Adrenal gland (tissue), 12 donors: ENCODE results near the gene PLXNA4. TPM values are rescaled to one million over a fixed set of nuclear protein-coding genes. Genes with fewer than 3 reads are reported as not detected.

Source experiments
- DNase-seq, 7 donors: peaks; one replicate each; pipeline ENCODE4 v3.0.0-alpha.2; 2019 to 2020
- H3K27ac ChIP-seq, 5 donors: fragments of 200-600 bp; sonication (generic) in 4 of 5; 1 replicate in 3 of 5; 2 replicates in 2 of 5; pipeline versions ENCODE4 v1.5.1 to v1.8.0; 2016 to 2020; ENCODE audit warnings: mild to moderate bottlenecking in 1 of 5
- H3K27me3 ChIP-seq: fragments of 200-600 bp; 2 replicates; pipeline ENCODE4 v1.8.0; 2021
- H3K36me3 ChIP-seq, 2 donors: fragments of 200-600 bp; replicated peaks in 1 of 2; 1 replicate in 1 of 2; 2 replicates in 1 of 2; pipeline versions ENCODE4 v1.5.1 to v1.8.0; 2018 to 2022
- H3K4me1 ChIP-seq, 2 donors: fragments of 200-600 bp; replicated peaks in 1 of 2; 1 replicate in 1 of 2; 2 replicates in 1 of 2; pipeline versions ENCODE4 v1.5.1 to v1.8.0; 2018 to 2021
- H3K4me3 ChIP-seq, 4 donors: fragments of 200-600 bp; sonication (generic) in 3 of 4; one replicate each; pipeline ENCODE4 v1.5.1; 2016 to 2018
- H3K9me3 ChIP-seq, 3 donors: fragments of 200-600 bp; sonication (generic) in 1 of 3; replicated peaks in 1 of 3; 1 replicate in 2 of 3; 2 replicates in 1 of 3; pipeline versions ENCODE4 v1.5.1 to v1.8.0; 2016 to 2021
- POLR2A ChIP-seq, 2 donors: fragments of 450-650 bp; IDR thresholded peaks; one replicate each; pipeline ENCODE4 v1.6.1; 2017; ENCODE audit warnings: antibody characterized with exemption in 2 of 2, mild to moderate bottlenecking in 2 of 2, moderate library complexity in 1 of 2
- WGBS, 4 donors: extraction: QIAGEN DNeasy Blood & Tissue Kit in 2 of 4; methylation state at CpG; one replicate each; pipeline versions ENCODE4 v1.1.5 to v1.1.7; 2013 to 2017; 5-methylcytosine and 5-hydroxymethylcytosine counted together
- intact Hi-C, 2 donors: fragments of 100-400 bp; cut with DNase I; formaldehyde crosslinking; loops; one replicate each; pipeline versions ENCODE4 v1.14.1 to v1.15.0; 2022 to 2023
- polyA plus RNA-seq, 3 donors: library from polyadenylated mRNA; stranded (reverse); fragments of 200-250 nt in 2 of 3; fragments of 350-450 nt in 1 of 3; fragmentation: Illumina TruSeq in 1 of 3; extraction: RNeasy Lipid Tissue Mini Kit (QIAGEN cat#74804) in 1 of 3; gene quantifications; one replicate each; pipeline ENCODE4 v1.2.3, GENCODE V29; 2013 to 2014
- total RNA-seq, 9 donors: library from RNA; depleted of rRNA in 4 of 9; stranded (reverse); fragments of >200 nt in 4 of 9; fragments of 120-200 nt in 1 of 9; fragmentation: NEBNext Ultra II Directional in 1 of 9; extraction: Animal tissue kit (Norgen Biotek cat#: 25700) in 1 of 9; gene quantifications; one replicate each; pipeline versions ENCODE4 v1.1.0 to v1.2.4, GENCODE V29; 2013 to 2023
- TF ChIP-seq, protein P1 (sequence below), 6 experiments: fragments of 450-650 bp in 4 of 6; fragments of 200-600 bp in 2 of 6; sonication (generic) in 1 of 6; IDR thresholded peaks; 1 replicate in 5 of 6; 2 replicates in 1 of 6; pipeline versions ENCODE4 v1.5.1 to v1.8.0; 2016 to 2021; ENCODE audit warnings: antibody characterized with exemption in 6 of 6, mild to moderate bottlenecking in 2 of 6, moderate library complexity in 1 of 6
- donor health status: healthy with polysubstance abuse.
- donor health status: Bipolar disorder and iron deficiency.
- donor health status: DM: yes; HTN: yes; CAD: no.
- donor health status: DM: no; HTN: no; CAD: no.
- donor health status: DM: no; HTN: no; CAD: no.
- donor health status: DM: yes; HTN: yes; CAD: no.

The PLXNA4 gene
- total and polyA plus RNA-seq, 12 donors, result 0.99 to 10.7 (median 3.6) TPM

DNA sequence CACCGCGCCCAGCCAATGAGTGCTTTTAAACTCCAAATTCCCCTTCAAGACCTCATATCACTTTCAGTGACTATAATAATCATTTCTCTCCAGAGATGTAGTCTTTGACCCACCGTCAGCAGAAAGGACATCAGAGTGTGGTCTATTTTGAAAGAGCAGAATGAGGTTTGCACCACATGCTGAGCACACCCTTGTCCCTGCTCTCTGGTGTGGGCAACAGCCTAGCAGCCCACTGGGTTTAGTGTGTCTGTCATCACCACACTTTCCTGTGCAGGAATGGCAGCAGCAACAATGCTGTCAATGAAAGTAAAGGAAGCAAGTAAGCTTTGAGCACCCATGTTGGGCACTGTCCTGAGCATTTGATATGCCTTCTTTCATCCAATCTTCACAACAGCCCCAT, 122.4 kb downstream of the PLXNA4 start:
- Histone ChIP-seq H3K4me3 (no peak overlapping the region), H3K27me3 (no peaks in the 10 kb centered on the region), H3K9me3 (no peaks in the 10 kb centered on the region), H3K36me3 (no peaks in the 10 kb centered on the region), H3K4me1 (no peaks in the 10 kb centered on the region), H3K27ac (no peak overlapping the region)
- WGBS, 4 donors, result 92 to 100% (median 94%) methylated on average over 3 of the region's 3 CpGs
- DNase-seq, result no peak
- intact Hi-C loops, result no loop called here
- TF ChIP-seq, protein P1, sequence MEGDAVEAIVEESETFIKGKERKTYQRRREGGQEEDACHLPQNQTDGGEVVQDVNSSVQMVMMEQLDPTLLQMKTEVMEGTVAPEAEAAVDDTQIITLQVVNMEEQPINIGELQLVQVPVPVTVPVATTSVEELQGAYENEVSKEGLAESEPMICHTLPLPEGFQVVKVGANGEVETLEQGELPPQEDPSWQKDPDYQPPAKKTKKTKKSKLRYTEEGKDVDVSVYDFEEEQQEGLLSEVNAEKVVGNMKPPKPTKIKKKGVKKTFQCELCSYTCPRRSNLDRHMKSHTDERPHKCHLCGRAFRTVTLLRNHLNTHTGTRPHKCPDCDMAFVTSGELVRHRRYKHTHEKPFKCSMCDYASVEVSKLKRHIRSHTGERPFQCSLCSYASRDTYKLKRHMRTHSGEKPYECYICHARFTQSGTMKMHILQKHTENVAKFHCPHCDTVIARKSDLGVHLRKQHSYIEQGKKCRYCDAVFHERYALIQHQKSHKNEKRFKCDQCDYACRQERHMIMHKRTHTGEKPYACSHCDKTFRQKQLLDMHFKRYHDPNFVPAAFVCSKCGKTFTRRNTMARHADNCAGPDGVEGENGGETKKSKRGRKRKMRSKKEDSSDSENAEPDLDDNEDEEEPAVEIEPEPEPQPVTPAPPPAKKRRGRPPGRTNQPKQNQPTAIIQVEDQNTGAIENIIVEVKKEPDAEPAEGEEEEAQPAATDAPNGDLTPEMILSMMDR (IDR thresholded peaks at IDR 0.05), result no peak
- TF ChIP-seq POLR2A (IDR thresholded peaks at IDR 0.05), result no peak

- H3K4me3 ChIP-seq, result no peak overlapping the region
- no peaks in the 10 kb centered on the region for H3K9me3 ChIP-seq
- no peak for DNase-seq
- TF ChIP-seq, protein P1 (IDR thresholded peaks at IDR 0.05), result no peak
- no peak for TF ChIP-seq POLR2A (IDR thresholded peaks at IDR 0.05)
- no peaks in the 10 kb centered on the region for H3K27me3 ChIP-seq
- no peaks in the 10 kb centered on the region for H3K36me3 ChIP-seq
- no peaks in the 10 kb centered on the region for H3K4me1 ChIP-seq
- whole genome bisulfite sequencing, 4 donors, result 80 to 88% (median 83%) methylated on average over 6 of the region's 6 CpGs
- H3K27ac ChIP-seq, result no peak overlapping the region
- intact Hi-C loops, result no loop called here
Measured at GRCh38 chr7:132451161-132451560, 125.1 kb downstream of the PLXNA4 start.

DNA sequence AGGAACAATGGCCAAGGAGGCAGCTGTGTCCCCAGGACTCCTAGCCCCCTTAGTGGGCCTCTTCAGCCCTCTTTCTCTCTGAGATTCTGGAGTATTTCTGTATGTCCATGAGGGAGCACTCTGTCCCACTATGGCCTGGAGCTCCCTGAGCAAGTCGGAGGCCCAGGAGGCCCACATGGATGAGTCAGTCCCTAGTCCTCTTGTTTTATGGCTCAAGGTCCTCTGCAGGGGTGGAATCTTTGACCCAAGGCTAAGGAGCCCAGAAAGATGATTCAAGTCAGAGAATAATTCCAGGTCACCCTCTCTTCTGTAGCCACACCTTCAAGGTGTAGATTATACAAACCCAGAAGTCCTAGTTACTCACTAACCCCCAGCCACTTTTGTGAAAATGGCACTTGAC, 125.6 kb downstream of the PLXNA4 start:
- WGBS, 4 donors, result 43 to 89% (median 74%) methylated on average over 1 of the region's 1 CpG
- intact Hi-C loops, result no loop called here
- no peak for TF ChIP-seq POLR2A (IDR thresholded peaks at IDR 0.05)
- TF ChIP-seq, protein P1 (IDR thresholded peaks at IDR 0.05), result no peak
- Histone ChIP-seq H3K9me3 (no peaks in the 10 kb centered on the region), H3K27ac (no peak overlapping the region), H3K4me3 (no peak overlapping the region), H3K4me1 (no peaks in the 10 kb centered on the region), H3K36me3 (no peaks in the 10 kb centered on the region), H3K27me3 (no peaks in the 10 kb centered on the region)
- DNase-seq, result no peak

GRCh38 chr7:132450188-132450587, 126.1 kb downstream of the PLXNA4 start:
- Histone ChIP-seq H3K27me3 (no peaks in the 10 kb centered on the region), H3K4me1 (no peaks in the 10 kb centered on the region), H3K36me3 (no peaks in the 10 kb centered on the region), H3K9me3 (no peaks in the 10 kb centered on the region), H3K27ac (no peak overlapping the region), H3K4me3 (no peak overlapping the region)
- no peak for DNase-seq
- whole genome bisulfite sequencing, 4 donors, result 83 to 88% (median 87%) methylated on average over 4 of the region's 4 CpGs
- intact Hi-C loops, result no loop called here
- no peak for TF ChIP-seq POLR2A (IDR thresholded peaks at IDR 0.05)
- TF ChIP-seq, protein P1 (IDR thresholded peaks at IDR 0.05), result no peak
